ENCODE results near the gene RAB21.

The RAB21 gene

DNA sequence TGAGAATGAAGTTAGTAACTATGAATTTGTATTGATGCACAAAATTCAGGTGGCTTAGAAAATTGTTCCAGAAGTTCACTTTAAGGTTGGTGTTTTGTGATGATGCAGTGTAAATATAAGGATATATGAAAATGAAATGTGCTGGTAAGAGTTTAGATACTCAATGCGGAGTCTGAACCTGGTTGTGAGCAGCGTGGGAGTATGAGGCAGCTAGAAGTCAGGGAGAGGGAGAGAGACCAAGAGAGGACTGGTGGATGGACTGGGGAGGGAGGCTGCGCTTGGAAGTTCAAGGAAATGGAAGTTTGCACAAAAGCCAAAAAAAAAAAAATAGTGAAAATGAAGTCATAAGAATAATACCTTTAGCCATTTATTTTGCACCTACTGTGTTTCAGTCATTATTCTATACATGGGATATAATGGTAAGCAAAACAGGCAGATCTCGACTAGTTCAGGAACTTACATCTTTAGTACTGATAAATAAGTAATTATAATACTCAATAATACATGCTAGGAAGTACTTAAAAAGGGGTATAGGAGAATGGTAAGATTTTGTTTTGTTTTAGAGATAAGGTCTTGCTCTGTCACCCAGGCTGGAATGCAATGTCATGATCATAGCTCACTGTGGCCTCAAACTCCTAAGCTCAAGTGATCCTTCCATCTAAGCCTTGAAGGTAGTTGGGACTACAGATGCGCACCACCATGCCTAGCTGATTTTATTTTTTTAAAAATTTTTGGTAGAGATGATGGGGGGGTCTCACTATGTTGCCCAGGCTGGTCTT, 10.0 kb upstream of the RAB21 start:
- H2BK15ac ChIP-seq (replicated peaks; ENCODE audit: low read depth), result no peak overlapping the region

DNA sequence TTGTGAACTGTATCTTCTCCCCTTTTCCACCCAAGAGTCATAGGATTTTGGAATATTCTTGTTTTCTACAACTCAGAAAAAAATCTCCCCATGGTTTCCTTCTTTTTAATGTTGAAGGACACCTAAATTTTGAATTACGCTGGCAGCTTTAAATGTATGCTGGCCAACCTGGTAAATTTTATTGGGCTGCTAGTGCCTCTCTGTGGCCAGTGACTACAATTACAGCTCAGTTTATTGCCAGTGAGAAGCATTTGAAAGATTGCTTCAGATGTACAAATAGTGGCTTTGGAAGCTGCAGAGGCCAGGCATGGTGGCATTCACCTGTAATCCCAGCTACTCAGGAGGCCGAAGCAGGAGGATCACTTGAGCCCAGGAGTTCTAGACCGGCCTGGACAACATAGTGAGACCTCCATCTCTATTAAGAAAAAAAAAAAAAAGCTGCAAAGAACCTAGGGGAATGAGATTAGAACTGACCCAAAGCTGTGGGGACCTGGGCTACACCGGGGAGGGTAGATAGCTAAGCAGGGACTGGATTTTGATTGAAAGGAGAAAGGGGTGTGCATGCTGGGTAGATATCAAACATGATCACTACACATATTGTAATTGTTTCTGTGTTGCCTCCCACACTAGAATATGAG, 7.6 kb upstream of the RAB21 start:
- Histone ChIP-seq H2AK5ac (ENCODE audit: low read length) (no peak overlapping the region), H3K56ac (ENCODE audit: low read length) (no peak overlapping the region), H3K18ac (ENCODE audit: low read length) (no peak overlapping the region), H3K9ac (ENCODE audit: low read length) (no peak overlapping the region), H3K27me3 (ENCODE audit: insufficient read depth, low read length, poor library complexity) (no peaks in the 10 kb centered on the region), H4K8ac (ENCODE audit: low read depth, low read length) (no peak overlapping the region), H3K79me2 (ENCODE audit: control insufficient read depth, insufficient read depth, low read length) (no peaks in the 10 kb centered on the region), H2BK120ac (ENCODE audit: low read depth, low read length) (no peak overlapping the region), H2BK15ac (replicated peaks; ENCODE audit: low read depth) (no peak overlapping the region), H3K4me2 (ENCODE audit: low read length) (no peak overlapping the region), H3K23ac (ENCODE audit: low read length) (no peak overlapping the region), H2BK5ac (ENCODE audit: low read length) (no peak overlapping the region), H3K4ac (ENCODE audit: low read depth, low read length) (no peak overlapping the region), H3K4me3 (ENCODE audit: low read length) (no peak overlapping the region), H3K36me3 (ENCODE audit: control insufficient read depth, insufficient read depth, low read length) (no peaks in the 10 kb centered on the region), H4K5ac (ENCODE audit: low read length) (no peak overlapping the region), H3K79me1 (ENCODE audit: low read length) (no peaks in the 10 kb centered on the region), H3K4me1 (ENCODE audit: control insufficient read depth, low read depth, low read length) (no peaks in the 10 kb centered on the region), H3K27ac (ENCODE audit: low read depth, low read length) (no peak overlapping the region)
- DNase-seq, result peak; percentile 66
- no CpG with 5 or more reads among the region's 4 CpGs for WGBS (ENCODE audit: extremely low coverage, insufficient coverage, low lambda C conversion rate)

More for the DNA sequence above, 10.0 kb upstream of the RAB21 start:
- no peak for DNase-seq
- no peak overlapping the region for H2BK5ac ChIP-seq (ENCODE audit: low read length)
- no peak overlapping the region for H3K27ac ChIP-seq (ENCODE audit: low read depth, low read length)
- no peak overlapping the region for H2BK120ac ChIP-seq (ENCODE audit: low read depth, low read length)
- H3K27me3 ChIP-seq (ENCODE audit: insufficient read depth, low read length, poor library complexity), result no peaks in the 10 kb centered on the region
- no peaks in the 10 kb centered on the region for H3K79me2 ChIP-seq (ENCODE audit: control insufficient read depth, insufficient read depth, low read length)
- no peak overlapping the region for H3K4ac ChIP-seq (ENCODE audit: low read depth, low read length)
- no peak overlapping the region for H2AK5ac ChIP-seq (ENCODE audit: low read length)
- no peak overlapping the region for H3K4me2 ChIP-seq (ENCODE audit: low read length)
- no peaks in the 10 kb centered on the region for H3K36me3 ChIP-seq (ENCODE audit: control insufficient read depth, insufficient read depth, low read length)
- H4K5ac ChIP-seq (ENCODE audit: low read length), result no peak overlapping the region
- H4K8ac ChIP-seq (ENCODE audit: low read depth, low read length), result no peak overlapping the region
- no peak overlapping the region for H3K23ac ChIP-seq (ENCODE audit: low read length)
- H3K9ac ChIP-seq (ENCODE audit: low read length), result no peak overlapping the region
- WGBS (ENCODE audit: extremely low coverage, insufficient coverage, low lambda C conversion rate), result 100% methylated on average over 1 of the region's 5 CpGs
- H3K4me1 ChIP-seq (ENCODE audit: control insufficient read depth, low read depth, low read length), result no peaks in the 10 kb centered on the region
- no peaks in the 10 kb centered on the region for H3K79me1 ChIP-seq (ENCODE audit: low read length)
- H3K4me3 ChIP-seq (ENCODE audit: low read length), result no peak overlapping the region
- H3K56ac ChIP-seq (ENCODE audit: low read length), result no peak overlapping the region
- H3K18ac ChIP-seq (ENCODE audit: low read length), result no peak overlapping the region

DNA sequence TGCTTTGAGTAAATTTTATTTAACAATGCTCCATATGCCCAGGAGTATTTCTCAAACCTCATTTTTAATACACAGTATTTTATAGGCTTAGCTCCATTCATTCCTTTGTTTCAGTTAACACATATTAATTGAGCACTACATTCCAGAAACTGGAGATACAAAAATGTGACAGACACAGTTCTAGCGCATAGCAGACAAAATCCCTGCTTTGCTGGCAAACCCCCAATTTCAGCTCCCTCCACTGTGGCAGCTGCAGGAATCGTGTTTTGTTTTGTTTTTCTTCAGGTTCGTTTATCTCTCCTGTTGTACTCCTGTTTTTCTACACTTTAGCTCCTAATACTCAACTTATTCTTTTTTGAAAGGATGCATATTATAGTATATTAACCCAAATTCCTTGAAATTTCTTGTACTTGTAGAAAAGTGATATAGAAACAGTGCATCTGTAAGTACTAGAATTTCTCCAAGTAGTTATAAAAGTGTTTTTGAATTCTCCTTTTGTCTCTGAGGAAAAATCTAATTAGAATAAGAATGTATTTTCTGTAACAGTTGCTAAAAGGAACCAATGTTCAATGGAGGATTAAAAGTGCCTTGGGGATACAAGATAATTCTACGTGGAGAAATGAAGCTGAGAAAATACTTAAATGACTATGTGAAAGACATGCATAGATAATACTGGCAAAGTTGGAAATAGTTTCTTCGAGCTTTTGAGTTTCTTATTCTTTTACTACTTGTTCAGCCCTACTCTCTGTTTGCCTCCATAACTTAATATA, 6.4 kb upstream of the RAB21 start:
- WGBS (ENCODE audit: extremely low coverage, insufficient coverage, low lambda C conversion rate), result no CpG with 5 or more reads among the region's 5 CpGs
- no peak overlapping the region for H3K9ac ChIP-seq (ENCODE audit: low read length)
- no peak overlapping the region for H4K8ac ChIP-seq (ENCODE audit: low read depth, low read length)
- H3K79me1 ChIP-seq (ENCODE audit: low read length), result no peaks in the 10 kb centered on the region
- no peaks in the 10 kb centered on the region for H3K36me3 ChIP-seq (ENCODE audit: control insufficient read depth, insufficient read depth, low read length)
- no peak overlapping the region for H2BK15ac ChIP-seq (replicated peaks; ENCODE audit: low read depth)
- no peak overlapping the region for H2AK5ac ChIP-seq (ENCODE audit: low read length)
- no peak for DNase-seq
- H3K18ac ChIP-seq (ENCODE audit: low read length), result no peak overlapping the region
- no peak overlapping the region for H3K27ac ChIP-seq (ENCODE audit: low read depth, low read length)
- no peak overlapping the region for H4K5ac ChIP-seq (ENCODE audit: low read length)
- no peak overlapping the region for H3K56ac ChIP-seq (ENCODE audit: low read length)
- H2BK120ac ChIP-seq (ENCODE audit: low read depth, low read length), result no peak overlapping the region
- H3K4ac ChIP-seq (ENCODE audit: low read depth, low read length), result no peak overlapping the region
- H3K4me3 ChIP-seq (ENCODE audit: low read length), result no peak overlapping the region
- H3K79me2 ChIP-seq (ENCODE audit: control insufficient read depth, insufficient read depth, low read length), result no peaks in the 10 kb centered on the region
- no peaks in the 10 kb centered on the region for H3K27me3 ChIP-seq (ENCODE audit: insufficient read depth, low read length, poor library complexity)
- no peak overlapping the region for H3K4me2 ChIP-seq (ENCODE audit: low read length)
- no peak overlapping the region for H2BK5ac ChIP-seq (ENCODE audit: low read length)
- no peaks in the 10 kb centered on the region for H3K4me1 ChIP-seq (ENCODE audit: control insufficient read depth, low read depth, low read length)
- H3K23ac ChIP-seq (ENCODE audit: low read length), result no peak overlapping the region

DNA sequence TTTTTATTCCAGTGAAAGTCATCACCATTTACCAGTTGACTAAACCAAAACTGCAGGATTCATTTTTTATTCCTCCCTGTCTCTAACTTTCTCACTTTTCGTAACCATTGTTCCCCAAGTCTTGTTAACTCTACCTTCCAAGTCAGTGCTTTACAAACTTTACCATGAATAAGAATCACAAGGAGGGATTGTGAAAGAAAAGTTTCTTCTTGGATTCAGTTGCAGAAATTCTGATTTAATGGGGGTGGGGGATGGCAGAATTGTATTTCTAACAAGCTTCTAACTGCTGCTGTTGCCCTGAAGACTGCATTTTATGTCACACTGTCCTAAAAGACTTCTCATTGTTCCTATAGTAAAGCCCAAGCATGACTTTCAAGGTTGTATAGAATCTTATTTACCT, 5.0 kb upstream of the RAB21 start:
- no peak for DNase-seq
- no peak overlapping the region for H3K4me3 ChIP-seq (ENCODE audit: low read length)
- H3K79me2 ChIP-seq (ENCODE audit: control insufficient read depth, insufficient read depth, low read length), result no peaks in the 10 kb centered on the region
- H3K9ac ChIP-seq (ENCODE audit: low read length), result no peak overlapping the region
- no peak overlapping the region for H4K5ac ChIP-seq (ENCODE audit: low read length)
- H3K56ac ChIP-seq (ENCODE audit: low read length), result no peak overlapping the region
- H3K27me3 ChIP-seq (ENCODE audit: insufficient read depth, low read length, poor library complexity), result no peaks in the 10 kb centered on the region
- no peaks in the 10 kb centered on the region for H3K36me3 ChIP-seq (ENCODE audit: control insufficient read depth, insufficient read depth, low read length)
- no peak overlapping the region for H3K4me2 ChIP-seq (ENCODE audit: low read length)
- no peak overlapping the region for H2BK120ac ChIP-seq (ENCODE audit: low read depth, low read length)
- no peak overlapping the region for H4K8ac ChIP-seq (ENCODE audit: low read depth, low read length)
- H3K23ac ChIP-seq (ENCODE audit: low read length), result no peak overlapping the region
- H3K18ac ChIP-seq (ENCODE audit: low read length), result no peak overlapping the region
- no peak overlapping the region for H2BK5ac ChIP-seq (ENCODE audit: low read length)
- no peak overlapping the region for H2BK15ac ChIP-seq (replicated peaks; ENCODE audit: low read depth)
- H2AK5ac ChIP-seq (ENCODE audit: low read length), result no peak overlapping the region
- H3K4ac ChIP-seq (ENCODE audit: low read depth, low read length), result no peak overlapping the region
- H3K27ac ChIP-seq (ENCODE audit: low read depth, low read length), result no peak overlapping the region
- H3K79me1 ChIP-seq (ENCODE audit: low read length), result no peaks in the 10 kb centered on the region
- H3K4me1 ChIP-seq (ENCODE audit: control insufficient read depth, low read depth, low read length), result no peaks in the 10 kb centered on the region
- no CpG with 5 or more reads among the region's 1 CpG for WGBS (ENCODE audit: extremely low coverage, insufficient coverage, low lambda C conversion rate)

DNA sequence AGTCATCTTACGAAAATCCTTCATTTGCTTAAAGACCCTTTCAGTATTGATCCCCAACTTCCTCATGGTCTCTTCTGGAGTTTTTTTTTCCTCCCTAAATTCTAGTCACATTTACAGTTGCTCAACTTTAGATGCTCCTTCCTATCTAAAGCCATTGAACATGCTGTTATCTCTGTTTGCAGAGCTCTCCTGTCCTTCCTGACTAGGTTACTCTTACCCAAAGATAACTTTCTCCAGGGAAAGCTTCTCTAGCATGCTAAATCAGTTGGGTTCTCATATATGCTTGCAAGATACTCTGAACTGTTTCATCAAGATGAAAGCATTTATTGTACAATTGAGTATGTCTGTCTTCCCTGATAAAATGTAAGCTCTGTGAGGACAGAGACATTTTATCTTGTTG, 1.8 kb upstream of the RAB21 start:
- Histone ChIP-seq H3K23ac (ENCODE audit: low read length) (no peak overlapping the region), H3K27ac (ENCODE audit: low read depth, low read length) (no peak overlapping the region), H3K27me3 (ENCODE audit: insufficient read depth, low read length, poor library complexity) (no peaks in the 10 kb centered on the region), H2BK120ac (ENCODE audit: low read depth, low read length) (no peak overlapping the region), H2BK15ac (replicated peaks; ENCODE audit: low read depth) (no peak overlapping the region), H4K5ac (ENCODE audit: low read length) (no peak overlapping the region), H3K36me3 (ENCODE audit: control insufficient read depth, insufficient read depth, low read length) (no peaks in the 10 kb centered on the region), H3K9ac (ENCODE audit: low read length) (no peak overlapping the region), H2AK5ac (ENCODE audit: low read length) (no peak overlapping the region), H3K4me3 (ENCODE audit: low read length) (no peak overlapping the region), H3K56ac (ENCODE audit: low read length) (no peak overlapping the region), H3K79me1 (ENCODE audit: low read length) (peaks cover 6% of the 10 kb centered on the region), H3K4me2 (ENCODE audit: low read length) (no peak overlapping the region), H4K8ac (ENCODE audit: low read depth, low read length) (no peak overlapping the region), H3K4me1 (ENCODE audit: control insufficient read depth, low read depth, low read length) (peaks cover 4% of the 10 kb centered on the region), H3K4ac (ENCODE audit: low read depth, low read length) (no peak overlapping the region), H2BK5ac (ENCODE audit: low read length) (no peak overlapping the region), H3K18ac (ENCODE audit: low read length) (no peak overlapping the region), H3K79me2 (ENCODE audit: control insufficient read depth, insufficient read depth, low read length) (peaks cover 20% of the 10 kb centered on the region)
- WGBS (ENCODE audit: extremely low coverage, insufficient coverage, low lambda C conversion rate), result no CpG with 5 or more reads among the region's 1 CpG
- DNase-seq, result no peak

Data from mesendoderm (in vitro differentiated cells).